8988T (cell line): ENCODE measurements around the gene PALD1.

Experiments
- DNase-seq: peaks from one replicate; pipeline ENCODE4 v3.0.0; 2011

Gene PALD1

GRCh38 chr10:70615784-70616522 lies 137.4 kb downstream of the PALD1 start:
- no peak for DNase-seq

GRCh38 chr10:70616761-70617160 lies 138.2 kb downstream of the PALD1 start:
- no peak for DNase-seq
